ENCODE measurements around the gene MRPL10. TPM values are rescaled to one million over a fixed set of nuclear protein-coding genes. Genes with fewer than 3 reads are reported as not detected.

MRPL10 gene
- total RNA-seq, 1 donor = 35.8 TPM

GRCh38 chr17:47844814-47845715, 13.7 kb upstream of the MRPL10 start:
- TF ChIP-seq CTCF (IDR thresholded peaks at IDR 0.05; ENCODE audit: extremely low read depth, low read depth, low read length) = peak; percentile 55
- H3K36me3 ChIP-seq (ENCODE audit: insufficient read depth, low read length) = no peaks in the 10 kb centered on the region
- peaks cover 35% of the 10 kb centered on the region for H3K4me1 ChIP-seq (ENCODE audit: insufficient read depth, low read length)
- H4K20me1 ChIP-seq (ENCODE audit: insufficient read depth, low read length) = no peaks in the 10 kb centered on the region
- H3K9me3 ChIP-seq (ENCODE audit: low read depth, low read length) = no peaks in the 10 kb centered on the region
- H3K4me2 ChIP-seq (ENCODE audit: insufficient read depth, low read length) = peak overlapping the region; percentile 41
- H2AFZ ChIP-seq (ENCODE audit: low read length) = no peak overlapping the region
- H3K27me3 ChIP-seq (ENCODE audit: insufficient read depth, low read length) = peaks cover 40% of the 10 kb centered on the region
- no peak overlapping the region for H3K4me3 ChIP-seq (ENCODE audit: insufficient read depth, low read length)
- peaks cover 11% of the 10 kb centered on the region for H3K79me2 ChIP-seq (ENCODE audit: insufficient read depth, low read length)
- peak overlapping the region; percentile 31 for H3K27ac ChIP-seq (ENCODE audit: low read depth, low read length)
- peak; percentile 94 for DNase-seq (ENCODE audit: insufficient read length, low spot score, missing footprints)

GRCh38 chr17:47844227-47844626, 12.9 kb upstream of the MRPL10 start:
- Histone ChIP-seq H3K4me2 (ENCODE audit: insufficient read depth, low read length) (peak overlapping the region; percentile 41), H3K79me2 (ENCODE audit: insufficient read depth, low read length) (peaks cover 19% of the 10 kb centered on the region), H3K27me3 (ENCODE audit: insufficient read depth, low read length) (peaks cover 36% of the 10 kb centered on the region), H4K20me1 (ENCODE audit: insufficient read depth, low read length) (no peaks in the 10 kb centered on the region), H3K4me3 (ENCODE audit: insufficient read depth, low read length) (no peak overlapping the region), H3K4me1 (ENCODE audit: insufficient read depth, low read length) (peaks cover 39% of the 10 kb centered on the region), H2AFZ (ENCODE audit: low read length) (no peak overlapping the region), H3K9me3 (ENCODE audit: low read depth, low read length) (no peaks in the 10 kb centered on the region), H3K36me3 (ENCODE audit: insufficient read depth, low read length) (no peaks in the 10 kb centered on the region), H3K27ac (ENCODE audit: low read depth, low read length) (peak overlapping the region; percentile 31)
- TF ChIP-seq CTCF (IDR thresholded peaks at IDR 0.05; ENCODE audit: extremely low read depth, low read depth, low read length) = no peak
- DNase-seq (ENCODE audit: insufficient read length, low spot score, missing footprints) = peak; percentile 90

GRCh38 chr17:47843391-47843730, 12.0 kb upstream of the MRPL10 start:
- no peak overlapping the region for H3K4me3 ChIP-seq (ENCODE audit: insufficient read depth, low read length)
- DNase-seq (ENCODE audit: insufficient read length, low spot score, missing footprints) = no peak
- TF ChIP-seq CTCF (IDR thresholded peaks at IDR 0.05; ENCODE audit: extremely low read depth, low read depth, low read length) = no peak
- peaks cover 4% of the 10 kb centered on the region for H3K36me3 ChIP-seq (ENCODE audit: insufficient read depth, low read length)
- no peaks in the 10 kb centered on the region for H3K9me3 ChIP-seq (ENCODE audit: low read depth, low read length)
- peaks cover 29% of the 10 kb centered on the region for H3K27me3 ChIP-seq (ENCODE audit: insufficient read depth, low read length)
- H4K20me1 ChIP-seq (ENCODE audit: insufficient read depth, low read length) = peaks cover 3% of the 10 kb centered on the region
- peaks cover 26% of the 10 kb centered on the region for H3K79me2 ChIP-seq (ENCODE audit: insufficient read depth, low read length)
- H3K27ac ChIP-seq (ENCODE audit: low read depth, low read length) = no peak overlapping the region
- no peak overlapping the region for H3K4me2 ChIP-seq (ENCODE audit: insufficient read depth, low read length)
- H2AFZ ChIP-seq (ENCODE audit: low read length) = no peak overlapping the region
- peaks cover 42% of the 10 kb centered on the region for H3K4me1 ChIP-seq (ENCODE audit: insufficient read depth, low read length)

GRCh38 chr17:47841488-47842291, 10.3 kb upstream of the MRPL10 start:
- peak overlapping the region; percentile 79 for H3K4me3 ChIP-seq (ENCODE audit: insufficient read depth, low read length)
- H3K79me2 ChIP-seq (ENCODE audit: insufficient read depth, low read length) = peaks cover 26% of the 10 kb centered on the region
- H3K9me3 ChIP-seq (ENCODE audit: low read depth, low read length) = no peaks in the 10 kb centered on the region
- peak overlapping the region; percentile 83 for H2AFZ ChIP-seq (ENCODE audit: low read length)
- H3K4me1 ChIP-seq (ENCODE audit: insufficient read depth, low read length) = peaks cover 55% of the 10 kb centered on the region
- H4K20me1 ChIP-seq (ENCODE audit: insufficient read depth, low read length) = peaks cover 3% of the 10 kb centered on the region
- no peak overlapping the region for H3K27ac ChIP-seq (ENCODE audit: low read depth, low read length)
- peaks cover 13% of the 10 kb centered on the region for H3K27me3 ChIP-seq (ENCODE audit: insufficient read depth, low read length)
- peaks cover 4% of the 10 kb centered on the region for H3K36me3 ChIP-seq (ENCODE audit: insufficient read depth, low read length)
- TF ChIP-seq CTCF (IDR thresholded peaks at IDR 0.05; ENCODE audit: extremely low read depth, low read depth, low read length) = peak; percentile 5
- peak; percentile 11 for DNase-seq (ENCODE audit: insufficient read length, low spot score, missing footprints)
- H3K4me2 ChIP-seq (ENCODE audit: insufficient read depth, low read length) = peak overlapping the region; percentile 79

Measured in osteoblast (primary cell).